ENCODE data around the gene OSBPL8.
A peak's percentile ranks its signal among the peaks of the same experiment; 100 is the strongest.
"Not testable (repeated sequence)": the region's sequence is repeated elsewhere in the genome, so short reads cannot be mapped to it uniquely, and the experiment has no call there.

Gene OSBPL8

GRCh38 chr12:76410371-76410770 is 149.2 kb downstream of the OSBPL8 start:
- DNase-seq, result no peak

DNA sequence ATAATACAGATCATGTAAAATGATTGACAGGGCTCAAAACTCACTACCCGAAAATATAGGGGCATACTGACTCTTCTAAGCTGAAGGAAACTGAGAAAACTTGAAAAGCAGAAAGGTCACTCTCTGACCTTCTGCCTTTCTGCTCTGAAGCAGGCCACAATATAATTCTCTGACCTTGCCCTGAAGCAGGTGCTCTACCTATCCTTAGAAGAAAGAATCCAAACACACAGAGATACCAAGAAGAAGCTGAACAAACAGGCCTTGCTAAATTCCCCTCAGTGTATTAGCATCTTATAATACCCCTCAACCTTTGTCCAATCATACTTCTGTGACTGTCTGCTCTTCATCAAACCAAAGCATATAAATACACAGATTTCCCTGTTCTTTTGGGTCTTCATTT is 150.5 kb downstream of the OSBPL8 start:
- no peak for DNase-seq

DNA sequence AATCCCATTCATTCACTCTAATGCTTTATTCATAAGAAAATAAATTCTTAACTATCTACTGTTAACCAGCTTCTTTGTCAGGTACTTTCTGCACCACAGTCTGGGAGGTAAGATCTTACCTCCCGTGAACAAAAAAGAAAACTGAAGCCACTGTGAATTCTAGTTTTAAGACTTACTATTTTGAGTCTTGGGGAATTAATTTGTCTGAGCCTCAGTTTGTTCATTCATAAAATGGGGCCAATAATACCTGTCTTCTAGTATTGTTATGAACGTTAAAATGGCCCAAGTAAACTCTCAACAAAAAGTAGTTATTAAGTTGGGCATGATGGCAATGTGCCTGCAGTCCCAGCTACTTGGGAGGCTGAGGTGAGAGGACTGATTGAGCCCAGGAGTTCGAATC is 151.9 kb downstream of the OSBPL8 start:
- no peak for DNase-seq

DNA sequence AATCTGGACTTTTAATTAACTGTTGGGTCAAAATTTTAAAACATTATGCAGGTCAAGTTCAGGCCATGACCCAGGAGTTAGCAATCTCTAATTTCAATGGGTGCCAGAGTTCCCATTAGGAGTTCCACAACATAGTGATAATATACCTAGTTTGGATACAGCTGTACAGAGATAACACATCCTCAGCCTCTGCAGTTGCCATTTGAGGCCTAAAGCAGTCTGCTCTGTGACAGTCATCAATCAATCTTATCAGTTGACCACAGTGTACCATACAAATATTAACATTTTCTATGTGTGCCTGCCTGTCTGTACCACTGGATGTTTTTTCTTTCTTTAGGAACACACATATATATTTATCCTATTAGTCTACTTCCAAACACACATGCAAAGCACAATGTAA is 157.3 kb downstream of the OSBPL8 start:
- no peak for DNase-seq

- DNase-seq, result no peak
These were observed 159.4 kb downstream of the OSBPL8 start for GRCh38 chr12:76400136-76400535.

- no peak for DNase-seq
These were observed 160.5 kb downstream of the OSBPL8 start for GRCh38 chr12:76399040-76399439.

DNA sequence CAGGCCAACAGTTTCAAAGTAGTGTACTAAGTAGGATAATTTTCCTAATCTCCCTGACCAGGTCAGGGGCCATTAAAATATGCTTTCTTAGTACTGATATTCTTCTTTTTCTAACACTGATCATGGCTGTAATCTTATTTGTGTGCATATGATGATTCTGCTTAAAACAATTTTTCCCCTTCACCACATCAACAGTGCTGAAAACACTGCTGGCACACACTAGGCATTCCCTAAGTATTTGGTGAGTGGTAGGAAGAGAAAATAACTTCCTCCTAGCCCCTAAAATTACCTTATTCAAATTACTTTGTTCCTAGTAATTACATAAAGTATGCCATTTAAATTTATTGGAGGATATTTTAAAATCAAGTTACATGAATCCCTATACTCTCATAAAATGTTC is 161.5 kb downstream of the OSBPL8 start:
- no peak for DNase-seq

- DNase-seq, result no peak
These were observed 168.1 kb downstream of the OSBPL8 start for GRCh38 chr12:76391461-76391860.

- DNase-seq, result no peak
These were observed 172.0 kb downstream of the OSBPL8 start for GRCh38 chr12:76387614-76388013.

- no peak for DNase-seq
These were observed 175.0 kb downstream of the OSBPL8 start for GRCh38 chr12:76384560-76384959.

- no peak for DNase-seq
These were observed 175.6 kb downstream of the OSBPL8 start for GRCh38 chr12:76383988-76384387.

- DNase-seq, result no peak
These were observed 180.3 kb downstream of the OSBPL8 start for GRCh38 chr12:76379261-76379660.

DNA sequence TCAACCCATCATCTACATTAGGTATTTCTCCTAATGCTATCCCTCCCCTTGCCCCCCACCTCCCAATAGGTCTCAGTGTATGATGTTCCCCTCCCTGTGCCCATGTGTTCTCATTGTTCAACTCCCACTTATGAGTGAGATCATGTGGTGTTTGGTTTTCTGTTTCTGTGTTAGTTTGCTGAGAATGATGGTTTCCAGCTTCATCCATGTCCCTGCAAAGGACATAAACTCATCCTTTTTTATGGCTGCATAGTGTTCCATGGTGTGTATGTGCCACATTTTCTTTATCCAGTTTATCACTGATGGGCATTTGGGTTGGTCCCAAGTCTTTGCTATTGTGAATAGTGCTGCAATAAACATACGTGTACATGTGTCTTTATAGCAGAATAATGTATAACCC is 182.7 kb downstream of the OSBPL8 start:
- not testable (repeated sequence) for DNase-seq

DNA sequence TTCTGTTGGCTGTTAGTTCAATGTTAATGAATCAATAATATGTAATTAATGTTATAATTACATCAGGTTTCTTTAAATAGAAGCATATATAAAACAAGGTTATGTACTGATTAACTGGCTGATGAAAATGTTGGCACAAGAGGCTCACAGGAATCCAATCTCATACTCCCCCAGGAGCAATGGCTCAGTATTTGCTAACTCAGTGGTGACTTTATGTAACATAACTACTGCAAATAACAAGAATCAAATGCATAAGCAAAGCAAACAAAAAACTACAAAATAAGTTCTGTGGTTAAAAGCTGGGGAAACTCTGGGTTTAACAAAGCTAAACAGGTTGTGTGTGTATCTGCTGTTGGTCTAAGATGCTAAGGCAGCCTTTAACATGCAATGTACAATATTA is 183.6 kb downstream of the OSBPL8 start:
- DNase-seq, result no peak

- no peak for DNase-seq
These were observed 184.1 kb downstream of the OSBPL8 start for GRCh38 chr12:76375470-76375869.

- no peak for DNase-seq
These were observed 185.1 kb downstream of the OSBPL8 start for GRCh38 chr12:76374386-76375020.

DNA sequence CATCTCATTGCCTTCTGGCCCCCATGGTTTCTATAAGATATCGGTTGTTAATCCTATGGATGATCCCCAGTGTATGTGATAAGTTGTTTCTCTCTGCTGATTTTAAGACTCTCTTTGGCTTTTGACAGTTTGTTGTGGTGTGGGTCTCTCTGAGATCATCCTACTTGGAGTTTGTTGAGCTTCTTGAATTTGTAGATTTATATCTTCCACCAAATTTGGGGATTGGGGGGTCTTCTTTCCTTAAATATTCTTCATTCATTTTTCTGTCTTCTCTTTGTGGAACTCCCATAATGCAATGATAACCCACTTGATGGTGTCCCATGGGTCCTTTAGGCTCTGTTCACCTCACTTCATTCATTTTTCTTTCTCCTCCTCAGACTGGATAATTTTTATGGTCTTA is 191.3 kb downstream of the OSBPL8 start:
- no peak for DNase-seq

- DNase-seq, result no peak
These were observed 193.4 kb downstream of the OSBPL8 start for GRCh38 chr12:76366163-76366562.

DNA sequence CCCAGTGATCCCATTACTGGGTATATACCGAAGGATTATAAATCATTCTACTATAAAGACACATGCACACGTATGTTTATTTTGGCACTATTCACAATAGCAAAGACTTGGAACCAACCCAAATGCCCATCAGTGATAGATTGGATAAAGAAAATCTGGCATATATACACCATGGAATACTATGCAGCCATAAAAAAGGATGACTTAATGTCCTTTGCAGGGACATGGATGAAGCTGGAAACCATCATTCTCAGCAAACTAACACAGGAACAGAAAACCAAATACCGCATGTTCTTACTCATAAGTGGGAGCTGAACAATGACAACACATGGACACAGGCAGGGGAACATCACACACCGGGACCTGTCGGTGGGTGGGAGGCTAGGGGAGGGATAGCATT is 195.4 kb downstream of the OSBPL8 start:
- not testable (repeated sequence) for DNase-seq

DNA sequence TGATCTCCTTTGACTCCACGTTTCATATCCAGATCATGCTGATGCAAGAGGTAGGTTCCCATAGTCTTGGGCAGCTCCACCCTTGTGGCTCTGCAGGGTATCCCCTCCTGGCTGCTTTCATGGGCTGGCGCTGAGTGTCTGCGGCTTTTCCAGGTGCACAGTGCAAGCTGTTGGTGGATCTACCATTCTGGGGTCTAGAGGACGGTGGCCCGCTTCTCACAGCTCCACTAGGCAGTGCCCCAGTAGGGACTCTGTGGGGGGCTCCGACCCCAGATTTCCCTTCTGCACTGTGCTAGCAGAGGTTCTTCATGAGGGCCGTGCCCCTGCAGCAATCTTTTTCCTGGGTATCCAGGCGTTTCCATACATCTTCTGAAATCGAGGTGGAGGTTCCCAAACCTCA is 199.3 kb downstream of the OSBPL8 start:
- no peak for DNase-seq

DNA sequence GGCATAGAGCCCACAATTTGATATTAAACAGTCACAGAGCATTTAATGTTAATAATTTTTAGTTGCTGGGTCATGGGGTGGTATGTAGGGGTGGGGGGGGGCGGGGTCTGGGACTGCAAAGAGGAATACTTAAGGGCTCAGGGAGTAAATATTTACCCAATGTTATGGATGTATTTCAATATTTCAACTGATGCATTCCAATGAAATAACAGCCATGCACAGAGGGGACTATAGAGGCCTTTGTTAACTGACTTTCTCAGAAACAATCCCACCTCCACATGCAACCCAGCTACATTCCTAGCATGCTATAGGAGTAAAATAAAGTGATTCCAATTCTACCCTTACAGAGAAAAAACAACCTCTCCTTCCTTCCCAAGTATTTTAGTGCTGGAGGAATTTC is 203.5 kb downstream of the OSBPL8 start:
- no peak for DNase-seq

DNA sequence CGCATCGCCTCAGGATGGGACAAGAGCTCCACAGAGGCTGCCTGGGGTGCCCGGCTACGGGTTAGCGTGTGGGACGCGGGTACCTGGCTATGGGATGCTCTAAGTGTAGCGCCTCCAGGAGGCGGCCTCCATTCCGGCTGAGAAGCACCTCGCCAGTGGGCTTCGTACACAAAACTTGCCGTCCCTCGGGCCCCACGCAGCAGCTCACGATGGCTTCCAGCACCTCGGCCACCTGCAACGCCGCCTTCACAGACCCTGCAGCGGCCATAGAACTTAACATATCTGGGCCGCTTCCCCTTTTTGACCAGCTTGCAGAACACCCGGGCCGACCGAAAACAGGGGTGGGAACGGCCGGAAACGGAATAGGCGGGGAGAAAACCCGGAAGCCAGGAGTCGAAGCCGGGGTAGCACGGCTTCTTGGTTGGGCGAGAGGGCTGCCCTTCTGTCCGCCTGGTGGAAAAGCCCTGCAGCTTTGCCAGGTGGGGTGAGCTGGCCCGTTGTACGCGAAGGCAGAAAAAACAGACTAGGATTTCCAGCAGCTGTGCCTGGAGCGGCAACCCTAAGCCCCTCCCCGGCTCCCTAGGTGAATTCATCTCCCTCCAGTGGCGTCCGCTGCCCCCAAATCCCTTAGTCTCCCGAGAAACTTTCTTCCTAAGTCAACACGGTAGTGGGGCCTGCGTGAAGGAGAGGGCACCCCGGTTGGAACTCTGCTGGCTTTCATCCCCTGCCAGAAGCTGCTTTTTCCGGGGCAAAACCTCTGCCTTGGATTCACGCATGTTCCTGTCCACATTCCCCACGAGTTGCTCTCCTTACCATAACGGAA is 211.3 kb downstream of the OSBPL8 start, which contains the start of gene BBS10:
Gene BBS10 (minus strand): TSS at position 337 of the 823 bp plus-strand sequence. CDS start 57 bp downstream, at position 280.
- peak; percentile 89 for DNase-seq

DNA sequence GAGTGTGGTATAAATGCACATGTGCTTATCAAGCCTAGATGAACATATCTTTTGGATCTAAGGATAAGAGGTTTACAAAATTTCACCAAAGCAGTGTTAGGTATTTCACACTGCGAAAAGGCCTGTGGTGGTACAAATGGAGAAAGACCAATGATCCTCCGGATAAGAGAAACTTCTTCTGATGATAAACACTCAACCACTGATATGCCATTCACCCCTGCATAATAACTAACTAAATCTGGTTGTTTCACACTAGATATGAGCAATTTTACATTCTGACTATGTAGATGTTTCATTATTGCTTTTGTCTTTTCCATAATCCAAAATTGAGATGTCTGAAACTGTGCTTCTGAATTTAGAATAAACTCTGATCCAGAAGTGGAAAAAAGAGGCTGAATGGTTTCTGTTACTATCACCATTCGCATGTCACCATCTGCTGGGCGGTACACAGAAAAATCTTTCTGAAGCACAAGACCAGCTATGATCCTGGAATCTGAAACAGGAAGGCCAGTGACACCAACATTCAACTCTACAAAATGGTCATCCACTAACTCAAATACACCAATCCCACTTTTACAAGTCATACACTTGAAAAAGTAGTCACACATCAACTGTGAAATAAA is 212.7 kb downstream of the OSBPL8 start:
- DNase-seq, result peak; percentile 55

- no peak for DNase-seq
These were observed 213.3 kb downstream of the OSBPL8 start for GRCh38 chr12:76346236-76346635.
